Esophagus (tissue), 2 donors: Measurements from ENCODE around the gene THAP8. TPM values are rescaled to one million over a fixed set of nuclear protein-coding genes. Genes with fewer than 3 reads are reported as not detected.

Source experiments
- H3K27ac ChIP-seq, 2 donors: one replicate each; pipeline ENCODE4 v1.5.1; 2013; ENCODE audit warnings: low read depth in 2 of 2, mild to moderate bottlenecking in 2 of 2, inconsistent platforms in 1 of 2, low read length in 1 of 2, moderate library complexity in 1 of 2
- H3K27me3 ChIP-seq, 2 donors: one replicate each; pipeline ENCODE4 v1.6.1; 2013; ENCODE audit warnings: low read length in 2 of 2, control low read depth in 1 of 2, mild to moderate bottlenecking in 1 of 2; ENCODE audit not compliant: insufficient read depth in 2 of 2, control insufficient read depth in 1 of 2
- H3K36me3 ChIP-seq, 2 donors: one replicate each; pipeline ENCODE4 v1.6.1; 2013; ENCODE audit warnings: low read length in 1 of 2; ENCODE audit not compliant: control insufficient read depth in 2 of 2, insufficient read depth in 2 of 2
- H3K4me1 ChIP-seq, 2 donors: one replicate each; pipeline ENCODE4 v1.6.1; 2013; ENCODE audit warnings: low read length in 1 of 2; ENCODE audit not compliant: control insufficient read depth in 2 of 2, insufficient read depth in 2 of 2
- H3K4me3 ChIP-seq, 2 donors: one replicate each; pipeline ENCODE4 v1.5.1; 2013; ENCODE audit warnings: low read length in 2 of 2, mild to moderate bottlenecking in 2 of 2, low read depth in 1 of 2, moderate library complexity in 1 of 2
- H3K9me3 ChIP-seq, 2 donors: one replicate each; pipeline ENCODE4 v1.6.1; 2013; ENCODE audit warnings: mild to moderate bottlenecking in 2 of 2, low read depth in 1 of 2, low read length in 1 of 2, moderate library complexity in 1 of 2; ENCODE audit not compliant: control insufficient read depth in 2 of 2, insufficient read depth in 1 of 2
- WGBS, 2 donors: extraction: QIAGEN DNeasy Blood & Tissue Kit; methylation state at CpG; one replicate each; pipeline ENCODE4 v1.1.7; 2013; 5-methylcytosine and 5-hydroxymethylcytosine counted together
- polyA plus RNA-seq, 2 donors: library from polyadenylated mRNA; stranded (reverse); fragments of 200-250 nt; gene quantifications; one replicate each; pipeline ENCODE4 v1.2.3, GENCODE V29; 2013
- donor health status: healthy with polysubstance abuse.
- donor health status: Bipolar disorder and iron deficiency.

The THAP8 gene
- polyA plus RNA-seq, 2 donors, result 3.9 to 4.3 TPM

GRCh38 chr19:36040495-36040894, 13.6 kb downstream of the THAP8 start:
- H3K4me1 ChIP-seq, result no peaks in the 10 kb centered on the region
- 84 to 86% methylated on average over 6 of the region's 6 CpGs for WGBS, 2 donors
- no peak overlapping the region for H3K27ac ChIP-seq
- H3K4me3 ChIP-seq, result no peak overlapping the region
- peaks cover 0 to 7% of the 10 kb centered on the region in 2 donors for H3K36me3 ChIP-seq
- no peaks in the 10 kb centered on the region for H3K9me3 ChIP-seq
- no peaks in the 10 kb centered on the region for H3K27me3 ChIP-seq

- H3K36me3 ChIP-seq, result peaks cover 0 to 7% of the 10 kb centered on the region in 2 donors
- no peaks in the 10 kb centered on the region for H3K9me3 ChIP-seq
- peak within 1 kb of the TSS; percentile 39 to 41 for H3K4me3 ChIP-seq
- H3K27me3 ChIP-seq, result no peaks in the 10 kb centered on the region
- H3K27ac ChIP-seq, result peak within 1 kb of the TSS; percentile 66
- H3K4me1 ChIP-seq, result peaks cover 2 to 4% of the 10 kb centered on the region in 2 donors
- 8 to 12% methylated on average over 45 to 51 of the region's 51 CpGs for WGBS, 2 donors
Observed at GRCh38 chr19:36032251-36033104, 21.6 kb downstream of the THAP8 start, which contains the start of gene CLIP3. TSS of gene CLIP3 (minus strand) at chr19:36032873. CDS start at chr19:36032357, 516 bp downstream.

- no peak overlapping the region for H3K27ac ChIP-seq
- H3K4me1 ChIP-seq, result peaks cover 2 to 4% of the 10 kb centered on the region in 2 donors
- no peaks in the 10 kb centered on the region for H3K9me3 ChIP-seq
- 77 to 87% methylated on average over 6 of the region's 6 CpGs for WGBS, 2 donors
- no peaks in the 10 kb centered on the region for H3K27me3 ChIP-seq
- H3K36me3 ChIP-seq, result peaks cover 0 to 17% of the 10 kb centered on the region in 2 donors
- H3K4me3 ChIP-seq, result no peak overlapping the region
Observed at GRCh38 chr19:36031308-36031707, 22.8 kb downstream of the THAP8 start.

GRCh38 chr19:36030264-36031148, 23.6 kb downstream of the THAP8 start:
- 71 to 82% methylated on average over 8 of the region's 8 CpGs for WGBS, 2 donors
- no peak overlapping the region for H3K27ac ChIP-seq
- H3K36me3 ChIP-seq, result peaks cover 0 to 17% of the 10 kb centered on the region in 2 donors
- H3K27me3 ChIP-seq, result no peaks in the 10 kb centered on the region
- H3K9me3 ChIP-seq, result no peaks in the 10 kb centered on the region
- no peak overlapping the region for H3K4me3 ChIP-seq
- peaks cover 2 to 4% of the 10 kb centered on the region in 2 donors for H3K4me1 ChIP-seq

- H3K4me3 ChIP-seq, result no peak overlapping the region
- 83% methylated on average over 10 of the region's 10 CpGs for WGBS, 2 donors
- H3K9me3 ChIP-seq, result no peaks in the 10 kb centered on the region
- peaks cover 2 to 4% of the 10 kb centered on the region in 2 donors for H3K4me1 ChIP-seq
- no peaks in the 10 kb centered on the region for H3K27me3 ChIP-seq
- H3K36me3 ChIP-seq, result peaks cover 3 to 15% of the 10 kb centered on the region in 2 donors
- no peak overlapping the region for H3K27ac ChIP-seq
Observed at GRCh38 chr19:36028313-36029041, 25.6 kb downstream of the THAP8 start.

- Histone ChIP-seq H3K4me1 (peaks cover 0 to 3% of the 10 kb centered on the region in 2 donors), H3K9me3 (no peaks in the 10 kb centered on the region), H3K36me3 (peaks cover 3 to 15% of the 10 kb centered on the region in 2 donors), H3K4me3 (no peak overlapping the region), H3K27me3 (no peaks in the 10 kb centered on the region), H3K27ac (no peak overlapping the region)
- WGBS, 2 donors, result 95% methylated on average over 6 of the region's 6 CpGs
Observed at GRCh38 chr19:36027696-36028095, 26.4 kb downstream of the THAP8 start.

GRCh38 chr19:36026091-36026876, 27.8 kb downstream of the THAP8 start:
- Histone ChIP-seq H3K27ac (no peak overlapping the region), H3K36me3 (peaks cover 3 to 15% of the 10 kb centered on the region in 2 donors), H3K27me3 (no peaks in the 10 kb centered on the region), H3K4me1 (no peaks in the 10 kb centered on the region), H3K4me3 (no peak overlapping the region), H3K9me3 (no peaks in the 10 kb centered on the region)
- 92 to 95% methylated on average over 39 to 49 of the region's 49 CpGs for WGBS, 2 donors

GRCh38 chr19:36025541-36025940, 28.5 kb downstream of the THAP8 start:
- 69 to 75% methylated on average over 1 of the region's 1 CpG for WGBS, 2 donors
- Histone ChIP-seq H3K4me1 (no peaks in the 10 kb centered on the region), H3K36me3 (peaks cover 3 to 13% of the 10 kb centered on the region in 2 donors), H3K4me3 (no peak overlapping the region), H3K9me3 (no peaks in the 10 kb centered on the region), H3K27me3 (no peaks in the 10 kb centered on the region), H3K27ac (no peak overlapping the region)
